T-helper 2 cell treated with Interferon-gamma antibody and Interleukin-4, amounts not matched to agents 5 μg/mL and 100 μg/mL, for 36 hours (primary cell): ENCODE results near the gene HDAC11.

Experiments used
- DNase-seq: peaks from one replicate; pipeline ENCODE4 v3.0.0; 2021; ENCODE audit warnings: low spot score
- H3K27ac Mint-ChIP-seq: one replicate; pipeline ENCODE4 v1.8.0; 2021; ENCODE audit warnings: mild to moderate bottlenecking, mixed read lengths
- H3K27me3 Mint-ChIP-seq: one replicate; pipeline ENCODE4 v1.8.0; 2021; ENCODE audit warnings: low read depth, mixed read lengths
- H3K36me3 Mint-ChIP-seq: one replicate; pipeline ENCODE4 v1.8.0; 2021; ENCODE audit warnings: low read depth, mixed read lengths
- H3K4me1 Mint-ChIP-seq: one replicate; pipeline ENCODE4 v1.8.0; 2021; ENCODE audit warnings: low read depth, mixed read lengths
- H3K4me3 Mint-ChIP-seq: one replicate; pipeline ENCODE4 v1.8.0; 2022; ENCODE audit warnings: mild to moderate bottlenecking, moderate library complexity, mixed read lengths
- H3K9me3 Mint-ChIP-seq: one replicate; pipeline ENCODE4 v1.8.0; 2021; ENCODE audit warnings: mixed read lengths

The HDAC11 gene

DNA sequence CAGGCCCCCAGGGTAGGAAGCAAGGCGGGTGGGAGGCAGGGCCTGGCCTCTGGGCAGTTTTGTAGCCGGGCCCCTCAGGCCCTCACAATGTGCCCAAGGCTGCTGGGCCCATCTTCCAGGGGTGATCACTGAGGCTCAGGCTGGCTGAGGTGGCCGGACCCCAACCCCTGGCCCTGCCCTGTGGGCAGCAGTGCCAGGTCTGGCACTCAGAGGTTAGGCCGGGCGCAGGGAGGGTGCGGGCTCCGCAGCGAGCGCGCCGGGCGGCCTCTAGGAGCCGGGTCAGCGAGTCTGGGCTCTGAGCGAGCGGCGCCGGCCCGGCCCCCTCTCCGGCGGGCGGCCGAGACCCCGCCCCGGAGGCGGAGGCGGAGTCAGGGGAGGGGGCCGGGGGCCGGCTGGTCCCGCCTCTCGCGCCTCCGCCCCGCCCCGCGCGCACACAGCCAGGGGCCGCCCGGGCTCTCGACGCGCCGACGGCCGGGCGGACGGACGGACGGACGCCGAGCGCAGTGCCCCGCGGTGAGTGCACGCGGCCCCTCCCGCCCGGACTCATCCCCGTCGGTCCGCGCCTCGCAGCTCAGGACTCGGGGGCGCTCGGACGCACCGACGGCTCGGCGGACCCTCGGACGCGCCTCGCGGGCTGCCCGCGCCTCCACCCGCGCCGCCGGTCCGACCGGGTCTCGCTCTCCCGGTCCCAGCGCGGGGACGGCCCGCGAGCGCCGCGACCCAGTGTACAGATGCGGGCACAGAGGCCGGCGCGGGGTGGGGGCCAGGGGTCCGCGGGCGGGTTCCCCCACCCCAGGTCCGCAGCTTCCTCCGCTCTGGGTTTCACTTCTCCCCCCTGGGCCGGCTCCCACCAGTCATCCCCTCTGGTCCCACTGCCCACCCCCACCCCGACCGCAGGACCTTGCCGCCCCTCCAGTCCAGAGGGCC is 68.9 kb downstream of the HDAC11 start, which contains the start of gene FBLN2:
Gene FBLN2 (plus strand): TSS at position 430 of the 927 bp plus-strand sequence. CDS start 21,231 bp downstream, outside the sequence.
- Mint-ChIP-seq H3K4me1 (peaks cover 17% of the 10 kb centered on the region), H3K27ac (no peak within 1 kb of the TSS), H3K27me3 (peaks cover 33% of the 10 kb centered on the region), H3K4me3 (peak within 1 kb of the TSS; percentile 53), H3K9me3 (no peaks in the 10 kb centered on the region), H3K36me3 (no peaks in the 10 kb centered on the region)
- DNase-seq: peak; percentile 13

- DNase-seq: no peak
- Mint-ChIP-seq H3K9me3 (no peaks in the 10 kb centered on the region), H3K27me3 (peaks cover 33% of the 10 kb centered on the region), H3K4me1 (peaks cover 9% of the 10 kb centered on the region), H3K4me3 (peak overlapping the region; percentile 53), H3K27ac (no peak overlapping the region), H3K36me3 (no peaks in the 10 kb centered on the region)
Observed at GRCh38 chr3:13549623-13550422, 69.7 kb downstream of the HDAC11 start.

GRCh38 chr3:13550423-13550690 is 70.3 kb downstream of the HDAC11 start:
- H3K27me3 Mint-ChIP-seq: peaks cover 33% of the 10 kb centered on the region
- H3K4me3 Mint-ChIP-seq: no peak overlapping the region
- no peak overlapping the region for H3K27ac Mint-ChIP-seq
- DNase-seq: no peak
- H3K4me1 Mint-ChIP-seq: peaks cover 3% of the 10 kb centered on the region
- no peaks in the 10 kb centered on the region for H3K36me3 Mint-ChIP-seq
- H3K9me3 Mint-ChIP-seq: no peaks in the 10 kb centered on the region

GRCh38 chr3:13550791-13551360 is 70.8 kb downstream of the HDAC11 start:
- H3K27me3 Mint-ChIP-seq: peaks cover 33% of the 10 kb centered on the region
- no peak overlapping the region for H3K4me3 Mint-ChIP-seq
- peaks cover 2% of the 10 kb centered on the region for H3K4me1 Mint-ChIP-seq
- H3K36me3 Mint-ChIP-seq: no peaks in the 10 kb centered on the region
- no peak overlapping the region for H3K27ac Mint-ChIP-seq
- DNase-seq: no peak
- H3K9me3 Mint-ChIP-seq: no peaks in the 10 kb centered on the region

DNA sequence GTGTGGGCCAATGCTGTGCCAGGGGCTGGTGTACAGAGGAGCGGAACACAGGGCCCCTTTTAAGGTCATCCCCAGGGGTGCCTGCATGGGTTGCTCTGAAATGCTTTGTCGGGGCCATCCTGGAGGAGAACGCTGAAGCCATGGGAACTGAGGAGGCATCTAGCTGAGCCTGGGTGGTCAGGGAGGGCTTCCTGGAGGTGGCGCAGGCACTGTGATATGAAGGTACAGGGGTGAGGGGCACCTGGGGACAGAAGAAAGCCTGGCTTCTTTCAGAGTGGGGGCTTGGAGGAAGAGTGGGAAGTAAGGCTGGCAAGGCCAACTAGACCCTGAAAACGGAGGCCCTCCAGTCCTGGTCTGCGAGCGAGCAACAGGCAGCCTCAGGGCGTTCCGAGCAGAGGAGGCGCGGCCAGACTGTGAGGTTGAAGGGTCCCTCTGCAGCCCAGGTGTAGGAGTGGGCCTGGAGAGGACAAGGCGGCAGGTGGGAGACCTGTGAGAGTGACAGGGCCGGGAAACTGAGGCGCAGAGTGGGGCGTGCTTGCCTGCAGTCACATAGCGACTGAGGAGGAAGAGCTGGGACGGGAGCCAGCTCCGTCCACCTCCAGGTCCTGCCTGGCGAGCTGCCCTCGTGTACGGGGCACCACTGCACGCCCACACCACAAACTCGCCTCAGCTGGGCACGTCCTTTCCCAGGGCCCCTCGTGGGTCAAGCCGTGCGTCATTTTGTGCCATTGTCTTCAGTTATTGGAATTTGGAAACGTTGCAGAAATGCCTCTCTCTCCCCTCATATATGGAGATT is 72.9 kb downstream of the HDAC11 start:
- peaks cover 22% of the 10 kb centered on the region for H3K27me3 Mint-ChIP-seq

GRCh38 chr3:13553686-13554085 is 73.6 kb downstream of the HDAC11 start:
- no peak overlapping the region for H3K27ac Mint-ChIP-seq
- no peaks in the 10 kb centered on the region for H3K9me3 Mint-ChIP-seq
- H3K27me3 Mint-ChIP-seq: peaks cover 16% of the 10 kb centered on the region
- no peak for DNase-seq
- H3K36me3 Mint-ChIP-seq: no peaks in the 10 kb centered on the region
- no peak overlapping the region for H3K4me3 Mint-ChIP-seq
- H3K4me1 Mint-ChIP-seq: peaks cover 2% of the 10 kb centered on the region

More for the DNA sequence above, 72.9 kb downstream of the HDAC11 start:
- Mint-ChIP-seq H3K27ac (no peak overlapping the region), H3K9me3 (no peaks in the 10 kb centered on the region), H3K4me3 (no peak overlapping the region), H3K36me3 (no peaks in the 10 kb centered on the region), H3K4me1 (peaks cover 2% of the 10 kb centered on the region)
- no peak for DNase-seq

DNA sequence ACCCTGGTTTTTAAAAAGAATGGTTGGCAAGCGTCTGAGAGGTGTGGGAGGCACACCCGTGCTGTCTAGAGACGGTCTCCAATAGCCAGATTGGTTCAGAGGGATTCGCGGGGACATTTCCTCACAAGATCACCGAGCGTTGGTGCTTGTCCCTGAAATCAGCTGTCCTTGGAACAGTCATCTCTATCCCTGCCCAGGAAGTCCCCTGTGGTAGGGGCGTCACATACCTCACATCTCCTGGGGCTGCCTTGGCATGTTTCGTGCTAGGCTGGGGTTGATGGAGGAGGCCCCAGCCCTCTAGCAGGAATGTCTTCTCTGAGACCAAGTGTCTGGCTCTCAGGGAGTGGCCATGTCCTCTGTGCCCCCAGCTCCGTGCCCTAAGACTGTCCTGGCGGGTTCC is 75.6 kb downstream of the HDAC11 start:
- H3K4me1 Mint-ChIP-seq: no peaks in the 10 kb centered on the region
- no peak for DNase-seq
- no peak overlapping the region for H3K4me3 Mint-ChIP-seq
- peaks cover 18% of the 10 kb centered on the region for H3K27me3 Mint-ChIP-seq
- H3K27ac Mint-ChIP-seq: no peak overlapping the region
- no peaks in the 10 kb centered on the region for H3K9me3 Mint-ChIP-seq
- H3K36me3 Mint-ChIP-seq: no peaks in the 10 kb centered on the region
